ENCODE results near the gene INAFM2. TPM values are rescaled to one million over a fixed set of nuclear protein-coding genes. Genes with fewer than 3 reads are reported as not detected.

INAFM2 gene
- total RNA-seq, 1 experiment from 2014 or later = 25.4 TPM

DNA sequence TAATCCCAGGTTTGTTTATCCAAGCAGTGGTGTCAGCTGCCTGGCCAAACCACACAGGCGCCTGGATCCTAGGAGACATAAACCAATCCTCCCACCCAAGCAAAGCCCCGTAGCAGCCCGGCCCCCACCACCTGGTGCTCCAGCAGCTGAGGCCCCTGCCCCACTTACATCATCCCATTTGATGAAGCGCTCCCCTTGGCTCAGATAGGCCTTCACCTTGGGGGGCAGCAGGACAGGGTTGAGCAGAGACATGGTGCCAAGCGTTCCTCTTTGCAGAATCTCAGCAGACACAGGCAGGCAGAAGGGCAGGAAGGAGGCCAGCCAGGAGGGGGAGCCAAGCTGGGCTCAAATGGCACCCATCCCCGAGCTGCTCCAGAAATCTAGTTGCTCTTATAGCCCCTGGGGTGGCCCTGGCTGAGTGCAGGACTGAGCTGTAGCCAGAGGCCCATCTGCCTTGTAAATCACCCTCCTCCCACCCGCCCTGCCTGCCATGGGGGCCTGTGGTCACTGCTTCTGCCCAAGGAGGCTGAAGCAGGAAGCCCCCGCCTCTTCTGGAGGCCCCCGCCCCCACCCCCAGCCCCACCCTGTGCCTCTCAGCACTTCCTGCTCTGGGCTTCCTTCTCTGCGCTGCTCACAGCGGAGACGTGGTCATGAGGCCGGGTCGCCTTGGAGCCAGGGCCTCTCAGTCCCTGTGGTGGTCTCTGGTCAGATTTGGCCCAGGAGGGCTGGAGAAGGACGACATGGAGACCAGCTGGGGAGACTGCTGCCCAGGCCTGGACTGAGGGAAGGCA lies 15.9 kb upstream of the INAFM2 start, which contains the start of gene PLCB2:
TSS of gene PLCB2 (minus strand) at position 515 of the 791 bp plus-strand sequence. CDS start at position 252, 263 bp downstream.
- DNase-seq = peak; percentile 76
- H2BK20ac ChIP-seq (ENCODE audit: low read depth, low read length, poor library complexity, severe bottlenecking) = no peak within 1 kb of the TSS
- no peak within 1 kb of the TSS for H3K27ac ChIP-seq (ENCODE audit: insufficient read length, low read depth, low read length)
- Mint-ChIP-seq H3K9me3 (no peaks in the 10 kb centered on the region; a peak in 1 of 5 replicates), H3K4me3 (peak within 1 kb of the TSS in 1 of 2 experiments; percentile 46; a peak in 2 of 5 replicates), H3K4me1 (peaks cover 27 to 34% of the 10 kb centered on the region in 2 experiments), H3K36me3 (ENCODE audit: insufficient read depth in 1 of 3, low read depth in 3 of 3) (no peaks in the 10 kb centered on the region), H3K27me3 (ENCODE audit: low read depth) (peaks cover 38% of the 10 kb centered on the region), H3K27ac (no peak within 1 kb of the TSS; a peak in 2 of 7 replicates)
- no peaks in the 10 kb centered on the region for H3K79me1 ChIP-seq (ENCODE audit: insufficient read depth, low read depth, low read length, poor library complexity, severe bottlenecking)
- no peak within 1 kb of the TSS for H3K23ac ChIP-seq (ENCODE audit: insufficient read length, low read depth, low read length)
- H2AK5ac ChIP-seq (ENCODE audit: insufficient read length, low read length) = no peak within 1 kb of the TSS
- no peak within 1 kb of the TSS for H2BK12ac ChIP-seq (ENCODE audit: insufficient read length, low read depth, low read length)
- TF ChIP-seq CTCF (conservative IDR thresholded peaks at IDR 0.05) = peak; percentile 59
- no peak within 1 kb of the TSS for H3K4ac ChIP-seq (ENCODE audit: low read depth, low read length)
- H2BK5ac ChIP-seq (ENCODE audit: insufficient read length, low read length) = no peak within 1 kb of the TSS
- no peak within 1 kb of the TSS for H3K56ac ChIP-seq (ENCODE audit: insufficient read length, low read depth, low read length)
- no peaks in the 10 kb centered on the region for H3K9me3 ChIP-seq (ENCODE audit: control insufficient read depth, low read depth, low read length)
- no peak within 1 kb of the TSS for H4K5ac ChIP-seq (ENCODE audit: insufficient read length, low read depth, low read length)
- no CpG with 5 or more reads among the region's 15 CpGs for WGBS (ENCODE audit: extremely low coverage, insufficient read length, low lambda C conversion rate)
- no peak within 1 kb of the TSS for H3K9ac ChIP-seq (ENCODE audit: extremely low read depth, insufficient read length, low read length)
- H4K91ac ChIP-seq (ENCODE audit: insufficient read length, low read depth, low read length) = no peak within 1 kb of the TSS
- peaks cover 6% of the 10 kb centered on the region; the same call in 1 of the 2 replicates for H3K4me1 ChIP-seq (ENCODE audit: insufficient read depth, low read length)
- H3K27me3 ChIP-seq (ENCODE audit: insufficient read depth, low read length) = no peaks in the 10 kb centered on the region
- H3K4me2 ChIP-seq (ENCODE audit: insufficient read depth, insufficient read length, low read length) = peak within 1 kb of the TSS; percentile 16
- H2BK15ac ChIP-seq (ENCODE audit: low read depth, low read length) = no peak within 1 kb of the TSS
- H2AFZ ChIP-seq (ENCODE audit: low read length) = no peak within 1 kb of the TSS
- no peak within 1 kb of the TSS for H4K8ac ChIP-seq (replicated peaks; ENCODE audit: insufficient read length, low read depth, low read length)
- H4K20me1 ChIP-seq (ENCODE audit: control insufficient read depth, insufficient read depth, insufficient read length) = no peaks in the 10 kb centered on the region
- H3K18ac ChIP-seq (ENCODE audit: insufficient read length, low read depth, low read length) = no peak within 1 kb of the TSS
- H3K23me2 ChIP-seq (ENCODE audit: insufficient read length, low read depth, low read length, poor library complexity, severe bottlenecking) = no peaks in the 10 kb centered on the region
- no peak within 1 kb of the TSS for H2BK120ac ChIP-seq (ENCODE audit: low read depth, low read length, poor library complexity, severe bottlenecking)
- no peaks in the 10 kb centered on the region for H3K79me2 ChIP-seq (ENCODE audit: insufficient read depth, low read length)
- H3K14ac ChIP-seq (ENCODE audit: insufficient read depth, low read length) = 0 out of 2 replicates have a peak within 1 kb of the TSS, but pooled peaks have one; percentile 17
- H3T11ph ChIP-seq (ENCODE audit: low read length) = no peak within 1 kb of the TSS
